Forelimb muscle (tissue), 1 donor: ENCODE results near the gene USP46. TPM values are rescaled to one million over a fixed set of nuclear protein-coding genes. Genes with fewer than 3 reads are reported as not detected.

Experiments
- DNase-seq: peaks from one replicate; pipeline ENCODE4 v3.0.0-alpha.2; 2013; ENCODE audit warnings: low read depth
- polyA plus RNA-seq: library from polyadenylated mRNA; unstranded; fragments of 120-200 nt; gene quantifications from one replicate; pipeline ENCODE4 v1.2.1, GENCODE V29; 2013; ENCODE audit not compliant: insufficient read length

Gene USP46
- polyA plus RNA-seq, 1 donor: 29.0 TPM

DNA sequence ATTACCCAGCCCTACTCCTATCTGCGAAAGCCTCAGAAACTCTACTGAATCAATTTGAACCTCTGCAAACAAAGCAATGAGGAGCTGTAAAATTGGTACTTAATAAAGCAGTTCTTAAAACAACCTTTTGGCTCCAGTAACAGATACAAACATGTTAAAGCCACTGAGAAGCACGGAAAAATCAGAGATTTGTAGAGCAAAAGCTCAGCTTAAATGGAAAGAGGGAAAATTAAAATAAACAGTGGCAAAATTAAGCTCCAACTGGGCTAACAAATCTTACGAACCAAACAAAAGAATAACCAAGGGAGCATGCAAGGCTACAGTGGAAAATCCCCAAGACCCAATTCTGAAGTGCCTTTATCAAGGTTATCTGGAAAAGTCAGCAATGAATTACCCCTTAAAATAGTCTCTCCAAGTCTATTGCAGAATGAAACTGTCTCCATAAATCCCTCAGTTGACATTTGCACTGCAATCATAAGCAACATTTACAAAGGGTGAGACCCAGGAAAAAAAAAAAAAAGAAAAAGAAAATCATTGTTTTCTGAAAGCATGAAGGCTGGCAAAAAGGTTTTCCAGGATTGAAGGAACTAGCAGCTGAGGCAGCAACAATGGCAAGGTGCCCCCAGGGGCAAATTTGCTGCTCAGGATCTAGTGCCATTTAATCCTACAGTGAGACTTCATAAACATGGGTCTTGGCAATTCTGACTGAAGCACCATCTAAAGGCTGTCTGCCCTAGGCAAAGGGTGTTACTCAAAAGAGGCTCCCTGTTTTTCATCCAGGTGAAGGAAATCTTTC lies 40.1 kb downstream of the USP46 start:
- no peak for DNase-seq

DNA sequence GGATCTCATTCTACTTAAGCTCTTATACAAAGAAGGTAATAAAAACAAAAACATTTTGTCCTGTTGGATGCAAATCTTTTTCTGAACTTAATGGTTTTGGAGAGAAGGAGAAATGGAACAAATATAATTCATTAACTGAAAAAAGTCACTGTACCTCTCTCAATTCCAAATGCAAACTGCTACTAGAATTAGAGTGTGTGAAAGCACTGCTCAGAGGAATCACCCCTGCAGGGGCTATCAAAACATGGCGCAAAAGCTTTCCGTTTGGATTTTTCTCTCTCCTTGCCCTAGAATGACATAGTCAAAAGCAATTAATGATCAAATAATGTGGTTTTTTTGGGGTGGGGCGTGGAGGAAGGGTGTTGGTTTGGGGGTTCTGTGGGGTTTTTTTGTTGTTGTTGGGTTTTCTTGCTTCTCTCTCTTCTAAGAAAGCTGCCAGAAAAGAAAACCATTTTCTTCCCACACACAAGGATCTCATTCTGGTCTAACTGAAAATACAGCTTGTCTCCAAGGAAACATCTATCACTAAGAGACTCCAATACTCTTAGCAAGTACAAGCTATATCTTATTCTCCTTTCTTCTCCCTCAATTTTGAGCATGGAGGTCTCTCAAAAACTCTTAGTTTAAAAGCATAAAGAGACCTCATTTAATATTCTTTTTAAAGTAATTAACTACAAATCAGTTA lies 41.6 kb downstream of the USP46 start:
- DNase-seq: peak; percentile 19

DNA sequence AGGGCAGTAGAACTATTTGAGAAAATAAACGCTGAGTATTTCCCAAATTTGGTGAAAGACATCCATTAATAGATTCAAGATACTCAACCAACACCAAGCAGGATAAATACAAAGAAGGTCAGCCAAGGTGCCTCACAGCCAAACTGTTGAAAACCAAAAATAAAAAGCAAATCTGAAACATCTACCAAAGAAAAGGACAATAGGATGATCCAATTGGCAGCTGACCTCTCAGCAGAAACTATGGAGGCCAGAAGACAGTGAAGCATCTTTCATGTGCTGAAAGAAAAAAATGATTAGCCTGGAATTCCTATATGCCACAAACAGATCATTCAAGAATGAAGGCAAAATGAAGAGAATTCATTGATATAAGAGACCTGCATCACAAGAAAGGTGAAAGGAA lies 44.9 kb downstream of the USP46 start:
- DNase-seq: no peak

DNA sequence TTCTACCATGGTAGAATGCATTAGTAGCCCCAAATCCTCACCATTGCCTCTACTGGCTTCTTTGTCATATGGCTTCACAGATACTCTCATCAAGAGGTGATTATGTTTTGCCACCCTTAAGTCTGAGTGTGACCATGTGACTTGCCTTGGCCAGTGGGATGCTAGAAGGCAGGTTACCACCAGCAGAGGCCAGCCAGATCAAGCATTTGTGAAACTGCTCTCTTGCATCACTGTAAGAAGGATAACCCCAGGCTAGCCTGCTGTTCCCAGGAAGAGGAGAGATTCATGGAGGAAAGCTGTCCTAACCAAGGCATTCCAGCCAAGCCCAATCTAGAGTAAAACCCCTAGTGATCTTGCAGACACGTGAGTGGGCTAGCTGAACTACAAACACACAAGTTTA lies 46.8 kb downstream of the USP46 start:
- no peak for DNase-seq

GRCh38 chr4:52611030-52611555 lies 48.0 kb downstream of the USP46 start:
- DNase-seq: no peak

DNA sequence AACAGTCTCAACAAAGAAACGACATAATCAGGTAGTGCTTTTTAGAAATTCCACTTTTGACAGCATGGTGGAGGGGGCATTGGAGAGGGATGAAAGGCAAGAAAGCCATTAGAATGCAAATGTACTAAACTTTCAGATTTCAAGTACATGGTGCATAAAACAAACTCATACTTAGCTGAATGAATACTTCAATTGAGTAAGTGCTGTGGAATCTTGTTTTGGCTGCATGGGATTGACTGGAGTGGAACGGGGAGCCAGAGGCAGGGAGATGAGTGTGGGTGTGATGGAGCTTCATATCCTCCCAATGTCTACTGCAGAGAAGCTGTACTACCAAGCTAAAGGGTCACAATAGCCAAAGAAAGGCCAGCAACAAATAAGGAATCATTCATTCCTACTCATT lies 52.4 kb downstream of the USP46 start:
- DNase-seq: no peak

GRCh38 chr4:52606040-52606439 lies 53.1 kb downstream of the USP46 start:
- DNase-seq: no peak

DNA sequence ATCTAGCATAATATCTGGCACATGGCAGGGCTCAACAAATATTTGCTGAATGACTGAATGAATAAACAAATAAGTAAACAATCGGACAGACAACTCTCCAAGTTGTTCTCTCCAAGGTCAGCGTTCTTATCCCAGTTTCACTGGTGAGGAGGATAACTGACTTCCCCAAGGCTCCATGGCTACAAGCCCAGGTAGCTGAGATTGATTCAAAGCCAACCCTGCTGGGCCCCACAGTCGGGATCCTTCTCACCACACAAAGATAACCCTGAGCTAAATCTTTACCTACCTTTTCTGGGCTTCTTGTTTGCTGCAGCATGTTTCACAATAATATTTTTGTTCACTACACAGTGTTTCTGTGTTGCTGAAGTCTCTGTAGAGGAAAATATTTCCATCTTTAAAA lies 54.9 kb downstream of the USP46 start:
- DNase-seq: no peak

- no peak for DNase-seq
These were observed 58.8 kb downstream of the USP46 start for GRCh38 chr4:52600275-52600674.

GRCh38 chr4:52595001-52595400 lies 64.1 kb downstream of the USP46 start:
- no peak for DNase-seq

GRCh38 chr4:52592287-52592686 lies 66.8 kb downstream of the USP46 start:
- DNase-seq: no peak

- DNase-seq: no peak
These were observed 70.1 kb downstream of the USP46 start for GRCh38 chr4:52588771-52589591.

DNA sequence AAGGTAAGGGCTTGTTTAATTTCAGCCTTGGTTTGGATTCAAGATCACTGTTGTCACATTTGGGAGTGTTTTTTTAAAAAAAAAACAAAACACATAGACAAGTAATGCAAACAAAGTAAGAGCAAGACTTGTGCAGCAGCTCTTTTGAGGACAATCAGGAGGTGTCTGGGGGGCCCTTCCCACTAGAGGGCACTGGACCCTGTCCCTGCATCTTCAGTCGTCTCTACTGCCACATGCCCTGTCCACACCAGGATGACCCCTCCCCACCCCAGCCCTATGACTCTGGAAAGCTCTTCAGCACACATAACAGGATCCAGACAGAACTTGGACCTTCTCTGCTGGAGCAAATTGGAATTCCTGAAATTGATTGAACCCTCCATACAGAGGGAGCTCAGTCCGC lies 71.0 kb downstream of the USP46 start:
- no peak for DNase-seq

DNA sequence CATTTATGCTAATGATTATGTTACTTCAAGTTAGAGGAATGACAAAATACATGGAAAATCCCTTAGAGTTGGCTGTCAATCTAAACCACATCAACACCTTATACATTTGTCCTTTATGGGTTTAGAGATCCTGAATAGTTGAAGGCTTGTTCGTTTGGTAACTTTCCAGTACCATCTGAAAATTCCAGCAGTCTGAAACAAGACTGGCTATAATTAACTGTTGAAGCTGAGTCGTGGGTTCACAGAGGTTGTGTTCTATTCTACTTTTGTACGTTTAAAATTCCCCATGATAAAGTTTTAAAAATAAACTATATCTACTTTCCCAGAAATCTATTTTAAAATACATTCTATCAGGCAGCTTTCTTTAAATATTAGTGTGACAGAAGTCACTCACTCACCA lies 73.0 kb downstream of the USP46 start:
- DNase-seq: no peak

- DNase-seq: no peak
These were observed 73.7 kb downstream of the USP46 start for GRCh38 chr4:52585379-52585778.

DNA sequence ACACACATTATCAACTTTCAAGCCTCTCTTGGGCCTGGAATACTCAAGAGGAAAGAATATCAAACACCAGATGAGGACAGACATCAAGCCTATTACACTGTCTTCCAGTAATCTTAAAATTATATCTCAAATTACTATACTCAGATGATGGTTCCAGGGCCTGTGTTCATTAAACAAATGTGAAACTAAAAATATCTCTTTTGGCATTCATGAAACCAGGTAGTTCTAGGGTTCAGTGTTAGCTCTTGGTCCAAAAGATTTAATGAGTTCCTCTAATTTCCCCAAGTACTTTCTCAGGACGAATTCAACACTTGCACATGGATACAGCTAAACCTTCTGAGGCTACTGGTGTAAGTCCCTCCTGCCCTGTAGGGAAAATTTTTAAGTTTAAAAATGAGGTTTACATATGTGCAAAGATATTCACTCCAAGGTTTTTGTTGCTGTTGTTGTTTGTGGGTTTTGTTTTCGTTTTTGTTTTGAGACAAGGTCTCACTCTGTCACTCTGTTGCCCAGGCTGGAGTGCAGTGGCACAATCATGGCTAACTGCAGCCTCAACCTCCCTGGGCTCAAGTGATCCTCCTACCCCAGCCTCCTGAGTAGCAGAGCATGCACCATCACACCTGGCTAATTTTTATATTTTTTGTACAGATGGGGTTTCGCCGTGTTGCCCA lies 79.4 kb downstream of the USP46 start:
- no peak for DNase-seq

- DNase-seq: no peak
These were observed 80.2 kb downstream of the USP46 start for GRCh38 chr4:52578951-52579350.

GRCh38 chr4:52577624-52577962 lies 81.5 kb downstream of the USP46 start:
- DNase-seq: no peak

DNA sequence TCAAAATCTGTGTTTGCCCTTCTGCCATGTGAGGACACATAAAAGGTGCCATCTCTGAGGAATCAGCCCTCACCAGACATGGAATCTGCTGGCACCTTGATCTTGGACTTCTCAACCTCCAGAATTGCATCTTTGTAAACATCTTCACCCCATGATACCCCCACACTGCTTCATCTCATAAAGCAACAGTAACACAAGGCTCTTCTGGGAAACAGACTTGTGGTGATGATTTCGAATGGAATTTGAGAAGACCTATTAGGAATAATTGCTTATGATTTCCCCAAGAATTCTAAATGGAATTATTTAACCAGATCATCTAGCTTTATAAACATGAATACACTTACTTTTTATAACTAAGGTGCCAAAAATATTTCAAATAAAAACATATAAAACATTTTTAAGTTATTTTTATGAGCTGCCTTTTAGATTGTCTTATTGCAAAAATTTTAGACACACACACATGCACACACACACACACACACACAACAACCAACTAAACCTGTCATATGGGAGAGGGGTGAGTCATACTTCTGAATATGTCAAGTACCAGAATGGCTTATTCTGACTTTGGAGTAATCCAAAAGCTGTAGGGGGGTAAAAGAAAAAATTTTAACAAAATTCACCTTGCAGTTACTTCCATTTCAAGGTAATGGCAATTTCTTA lies 82.0 kb downstream of the USP46 start:
- no peak for DNase-seq

DNA sequence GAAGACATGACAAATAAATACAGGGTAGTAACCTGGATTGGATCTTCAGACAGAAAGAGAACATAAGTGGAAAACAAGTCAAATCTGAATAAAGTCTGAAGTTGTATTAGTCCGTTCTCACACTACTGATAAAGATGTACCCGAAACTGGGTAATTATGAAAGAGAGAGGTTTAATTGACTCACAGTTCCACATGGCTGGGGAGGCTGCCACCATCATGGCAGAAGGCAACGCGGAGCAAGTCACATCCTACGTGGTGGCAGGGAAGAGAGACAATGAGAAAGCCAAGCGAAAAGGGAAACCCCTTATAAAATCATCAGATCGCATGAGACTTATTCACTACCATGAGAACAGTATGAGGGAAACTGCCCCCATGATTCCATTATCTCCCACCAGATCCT lies 82.8 kb downstream of the USP46 start:
- no peak for DNase-seq

- no peak for DNase-seq
These were observed 83.7 kb downstream of the USP46 start for GRCh38 chr4:52575406-52575805.
